Progenitor cell of endocrine pancreas (in vitro differentiated cells): ENCODE data around the gene OPN1MW. TPM values are rescaled to one million over a fixed set of nuclear protein-coding genes. Genes with fewer than 3 reads are reported as not detected.

Experiments used
- total RNA-seq: library from RNA; stranded (reverse); gene quantifications from 2 replicates; pipeline ENCODE4 v1.2.1, GENCODE V29; 2021

The OPN1MW gene
- total RNA-seq, 1 donor from 2014 or later: not detected

Other genes starting within 250 kb of the OPN1MW start
- 85.3 and 86.3 TPM in 2 replicates for gene NAA10, start 247.6 kb upstream of the OPN1MW start, total RNA-seq
- 2.5 and 3.3 TPM in 2 replicates for gene RENBP, start 238.0 kb upstream of the OPN1MW start, total RNA-seq
- 105 and 121 TPM in 2 replicates for gene HCFC1, start 210.8 kb upstream of the OPN1MW start, total RNA-seq
- 10.2 and 11.7 TPM in 2 replicates for gene TMEM187, start 209.8 kb upstream of the OPN1MW start, total RNA-seq
- 95.8 and 96.9 TPM in 2 replicates for gene IRAK1, start 162.7 kb upstream of the OPN1MW start, total RNA-seq
- gene MECP2, start 84.9 kb upstream of the OPN1MW start, total RNA-seq: 40.6 and 47.6 TPM in 2 replicates
- gene OPN1LW, start 38.4 kb upstream of the OPN1MW start, total RNA-seq: not detected in 2 replicates
- not detected in 2 replicates for gene OPN1MW2, start 37.2 kb downstream of the OPN1MW start, total RNA-seq
- not detected in 2 replicates for gene OPN1MW3, start 75.0 kb downstream of the OPN1MW start, total RNA-seq
- gene TEX28, start 112.5 kb downstream of the OPN1MW start, total RNA-seq: not detected in 2 replicates
- gene TKTL1, start 113.2 kb downstream of the OPN1MW start, total RNA-seq: not detected in 2 replicates
- 765 and 777 TPM in 2 replicates for gene FLNA, start 192.0 kb downstream of the OPN1MW start, total RNA-seq
- gene EMD, start 196.7 kb downstream of the OPN1MW start, total RNA-seq: 42.5 and 45.9 TPM in 2 replicates
- 2,364 and 2,443 TPM in 2 replicates for gene RPL10, start 215.8 kb downstream of the OPN1MW start, total RNA-seq
- 12.7 and 14.3 TPM in 2 replicates for gene DNASE1L1, start 226.7 kb downstream of the OPN1MW start, total RNA-seq
- gene TAFAZZIN, start 228.9 kb downstream of the OPN1MW start, total RNA-seq: 34.5 and 38.4 TPM in 2 replicates
- gene ATP6AP1, start 246.1 kb downstream of the OPN1MW start, total RNA-seq: 82.1 and 87.5 TPM in 2 replicates